Pulmonary artery endothelial cell (primary cell): ENCODE results near the gene KRT1. TPM values are rescaled to one million over a fixed set of nuclear protein-coding genes. Genes with fewer than 3 reads are reported as not detected.

Experiments used
- DNase-seq: peaks from one replicate; pipeline ENCODE4 v3.0.0-alpha.2; 2011; ENCODE audit warnings: low read depth, low spot score
- total RNA-seq: library from RNA; depleted of rRNA; stranded (reverse); fragments of >200 nt; gene quantifications from 2 replicates; pipeline ENCODE4 v1.2.3, GENCODE V29; 2014

The KRT1 gene
- total RNA-seq, 1 donor from 2014 or later: not detected

DNA sequence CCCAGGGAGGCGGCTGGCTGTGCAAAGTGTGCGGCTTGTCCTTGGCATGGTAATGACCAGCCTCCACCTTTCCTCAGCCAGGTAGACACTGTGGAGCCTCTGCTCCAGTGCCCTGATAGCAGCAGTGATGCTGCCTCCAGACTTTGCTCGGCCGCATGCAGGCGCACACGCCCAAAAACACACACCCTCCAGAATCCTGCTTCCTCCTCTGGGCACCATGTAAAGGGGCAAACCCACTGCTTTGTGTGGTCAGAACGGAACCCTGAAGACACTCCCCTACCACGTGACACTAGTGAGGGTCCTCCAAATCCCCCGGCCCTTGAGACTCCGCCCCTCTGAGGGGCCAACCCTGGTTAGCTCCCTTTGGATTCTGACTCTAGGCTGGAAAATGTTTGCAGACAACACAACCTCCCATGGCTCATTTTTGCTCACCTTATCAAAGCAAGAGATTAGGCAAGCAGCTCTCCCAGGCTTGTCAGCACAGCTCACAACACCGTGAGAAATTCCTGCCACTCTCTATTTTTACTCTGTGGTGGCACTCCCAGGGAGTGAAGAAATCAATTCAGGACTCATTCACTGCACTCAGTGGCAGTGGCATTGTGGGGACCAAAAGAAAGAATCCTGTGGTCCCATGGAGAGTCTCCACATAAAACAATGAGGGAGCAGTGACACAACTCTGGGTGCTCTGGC is 18.6 kb upstream of the KRT1 start:
- no peak for DNase-seq

DNA sequence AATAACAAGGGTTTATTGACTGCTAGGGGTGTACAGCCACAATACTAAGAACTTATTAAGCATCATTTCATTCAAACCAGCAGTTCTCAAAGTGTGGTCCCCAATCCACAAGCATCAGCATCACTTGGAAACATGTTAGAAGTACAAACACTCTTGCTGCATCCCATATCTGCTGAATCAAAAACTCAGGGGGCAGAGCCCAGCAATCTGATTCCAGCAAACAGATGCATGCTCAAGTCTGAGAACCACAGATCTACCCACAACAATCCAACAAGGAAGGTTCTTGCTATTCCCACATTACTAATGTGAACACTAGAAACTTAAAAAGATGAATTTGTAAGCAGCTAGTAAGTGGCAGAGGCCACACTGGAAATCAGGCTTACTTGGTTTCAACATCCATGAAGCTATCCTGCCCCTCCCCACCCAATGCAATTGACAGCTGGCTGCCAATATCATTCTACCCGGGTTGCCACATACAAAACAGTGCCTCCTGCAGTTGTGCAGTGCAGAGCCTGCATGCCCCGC is 16.9 kb upstream of the KRT1 start:
- DNase-seq: no peak

DNA sequence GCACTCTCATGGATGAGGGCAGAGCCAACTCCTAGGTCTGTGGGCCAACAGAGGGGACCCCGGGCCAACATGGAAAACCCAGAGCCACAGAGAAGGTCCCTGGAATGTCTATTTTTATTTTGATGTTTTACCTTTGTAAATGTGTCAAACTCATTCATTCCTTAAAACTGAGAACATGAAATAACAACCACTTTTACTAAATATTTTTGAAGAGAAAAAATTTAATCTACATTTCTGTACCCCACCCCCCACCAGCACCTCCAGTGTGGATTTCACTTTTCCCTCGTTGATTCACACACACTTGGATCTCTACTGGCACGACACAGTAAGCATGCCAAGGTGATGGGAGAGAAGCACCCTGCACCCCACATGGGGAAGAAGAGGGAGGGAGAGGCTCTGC is 16.4 kb upstream of the KRT1 start:
- no peak for DNase-seq

DNA sequence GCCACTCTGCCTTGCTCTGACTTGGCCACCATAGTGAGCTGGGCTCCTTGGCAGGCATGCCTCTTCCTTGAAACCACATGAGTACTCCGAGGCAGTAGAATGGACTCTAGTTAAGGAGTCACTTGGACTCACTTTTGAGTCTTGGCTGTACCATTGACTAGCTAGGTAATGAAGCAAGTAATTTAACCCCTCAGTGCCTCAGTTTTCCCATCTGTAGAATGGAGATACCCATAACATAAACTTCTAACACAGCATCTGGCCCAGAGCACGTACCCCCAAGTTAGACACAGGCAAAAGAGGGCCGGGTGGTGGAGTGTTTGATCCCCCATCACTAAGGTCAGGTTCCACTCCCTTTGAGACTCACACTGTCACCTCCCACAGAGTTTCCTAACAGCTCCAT is 14.8 kb upstream of the KRT1 start:
- DNase-seq: no peak

DNA sequence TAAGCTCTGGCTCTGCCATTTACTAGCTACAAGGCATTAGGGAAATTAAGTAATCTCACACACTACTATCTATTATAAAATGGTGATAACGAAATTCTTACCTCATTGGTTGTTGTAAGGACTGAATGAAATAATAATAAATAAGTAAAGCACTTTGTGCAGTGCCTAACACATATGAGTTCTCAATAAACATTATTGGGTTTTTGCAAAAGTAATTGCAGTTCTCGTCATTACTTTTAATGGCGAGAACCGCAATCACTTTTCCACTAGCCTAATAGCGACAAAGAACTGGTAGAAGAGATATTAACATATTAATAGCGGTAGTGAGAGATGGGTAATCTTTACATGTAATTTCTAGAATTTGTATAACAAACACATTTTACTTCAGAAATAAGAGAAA is 13.9 kb upstream of the KRT1 start:
- no peak for DNase-seq

DNA sequence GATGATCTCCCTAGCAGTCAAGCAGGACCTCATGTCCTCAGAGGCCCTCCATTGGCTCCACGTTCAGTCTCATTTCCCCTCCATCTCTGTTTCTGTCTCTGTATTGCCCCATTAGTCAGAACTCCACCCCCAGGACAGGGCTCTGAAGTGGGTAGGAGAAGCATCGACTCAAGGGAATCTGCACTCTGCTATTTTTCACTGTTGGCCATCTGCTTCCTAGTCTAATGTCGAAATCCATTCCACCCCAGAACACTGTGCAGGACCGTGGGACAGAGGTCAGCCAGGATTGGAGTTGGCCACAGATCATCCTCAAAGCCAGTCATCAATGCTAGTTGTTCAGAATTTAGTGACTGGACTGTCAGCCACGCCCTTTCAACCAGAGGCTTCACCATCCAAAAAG is 13.1 kb upstream of the KRT1 start:
- DNase-seq: no peak

DNA sequence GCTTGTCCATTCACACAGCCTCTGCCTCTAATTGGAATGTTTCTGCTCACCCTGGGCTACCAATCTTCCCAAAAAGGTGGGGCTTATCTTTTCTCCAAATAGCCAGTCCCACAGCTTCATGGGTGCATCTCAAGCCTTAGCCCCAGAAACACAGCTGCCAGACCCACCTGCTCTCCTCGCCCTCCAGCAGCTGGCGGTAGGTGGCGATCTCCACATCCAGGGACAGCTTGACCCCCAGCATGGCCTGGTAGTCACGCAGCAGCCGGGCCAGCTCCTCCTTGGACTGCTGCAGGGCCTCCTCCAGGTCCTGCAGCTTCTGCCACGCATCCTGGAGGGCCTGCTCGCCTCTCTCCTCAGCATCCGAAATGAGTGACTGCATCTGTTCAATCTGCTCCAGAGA is 12.0 kb upstream of the KRT1 start:
- DNase-seq: no peak

DNA sequence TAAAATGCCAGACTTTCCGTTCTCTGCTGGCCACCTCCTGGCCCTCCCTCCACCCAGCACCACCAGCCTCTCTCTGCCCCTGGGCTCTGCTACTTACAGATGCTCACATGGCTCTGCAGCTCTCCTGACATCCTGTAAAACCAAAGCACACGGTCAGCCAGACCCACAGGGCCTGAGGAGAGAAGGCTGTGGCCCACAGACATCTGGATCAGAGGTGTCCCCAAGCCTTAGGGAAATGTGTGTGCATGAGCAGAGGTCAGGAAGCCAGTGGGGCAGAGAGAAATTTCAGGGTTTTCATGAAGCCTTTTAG is 11.6 kb upstream of the KRT1 start:
- no peak for DNase-seq

DNA sequence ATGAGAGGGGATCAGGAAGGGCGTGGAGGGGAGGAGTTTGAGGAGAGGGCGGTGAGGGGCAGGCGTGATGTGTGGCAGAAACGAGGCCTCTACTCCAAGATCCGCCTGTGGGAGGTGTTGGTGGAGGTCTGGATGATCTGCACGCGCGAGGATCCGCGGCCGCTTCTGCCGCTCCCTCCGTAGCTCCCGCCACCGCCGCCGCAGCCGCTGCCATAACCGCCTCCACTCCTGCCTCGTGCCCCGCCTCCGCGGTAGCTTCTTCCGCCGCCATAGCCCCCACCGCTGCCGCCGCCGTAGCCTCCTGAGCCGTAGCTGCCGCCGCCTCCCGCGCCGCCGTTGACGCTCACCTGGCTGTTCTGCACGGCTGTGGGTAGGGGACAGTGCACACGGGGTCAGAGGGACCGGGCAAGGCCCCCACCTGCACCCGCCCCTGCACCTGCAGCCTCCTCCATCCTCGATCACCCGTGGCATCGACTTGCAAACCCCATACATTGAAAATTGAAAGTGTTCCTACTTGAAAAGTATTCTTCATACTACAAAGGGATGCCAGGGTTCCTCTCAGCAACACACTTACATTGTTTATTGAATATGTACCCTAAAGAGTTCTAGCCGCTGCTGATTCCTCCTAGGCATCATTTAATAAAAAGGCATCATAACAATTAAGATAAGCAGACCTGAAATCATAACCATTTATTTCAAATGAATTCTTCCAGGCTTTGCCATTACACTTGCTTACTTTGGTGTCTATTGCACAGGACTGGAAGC is 11.1 kb upstream of the KRT1 start:
- DNase-seq: no peak

DNA sequence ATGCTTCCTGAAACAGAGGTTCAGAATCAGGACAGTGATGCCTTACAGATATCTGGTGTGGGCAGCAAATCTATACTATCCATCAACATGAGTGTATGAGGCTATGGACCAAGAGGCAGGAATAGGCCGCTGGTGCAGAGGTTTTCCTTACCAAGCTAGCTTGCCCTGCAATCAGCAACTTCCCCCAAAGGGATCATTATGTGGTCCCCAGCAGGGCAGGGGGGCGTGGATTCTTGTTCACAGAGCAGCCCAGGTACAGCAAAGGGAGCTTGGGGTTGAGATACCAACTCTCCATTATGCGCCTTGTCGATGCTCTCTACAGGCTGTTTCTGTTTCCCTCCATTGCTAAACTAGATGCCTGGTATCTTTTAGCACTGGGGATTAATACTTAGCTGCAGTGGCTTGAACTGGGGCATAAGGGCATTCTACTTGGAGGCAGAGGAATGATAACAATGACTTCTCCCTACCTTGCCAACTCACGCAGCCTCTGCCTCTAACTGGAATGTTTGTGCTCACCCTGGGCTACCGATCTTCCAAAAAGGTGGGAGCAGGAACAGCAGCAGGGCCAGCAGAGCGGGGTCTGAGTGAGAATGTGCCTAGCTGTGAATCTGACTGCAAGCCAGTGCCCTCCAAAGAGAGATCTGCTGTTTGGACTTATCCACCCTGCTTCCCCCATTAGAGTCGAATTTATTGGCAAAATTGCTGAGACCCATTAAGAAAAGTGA is 10.3 kb upstream of the KRT1 start:
- DNase-seq: no peak

DNA sequence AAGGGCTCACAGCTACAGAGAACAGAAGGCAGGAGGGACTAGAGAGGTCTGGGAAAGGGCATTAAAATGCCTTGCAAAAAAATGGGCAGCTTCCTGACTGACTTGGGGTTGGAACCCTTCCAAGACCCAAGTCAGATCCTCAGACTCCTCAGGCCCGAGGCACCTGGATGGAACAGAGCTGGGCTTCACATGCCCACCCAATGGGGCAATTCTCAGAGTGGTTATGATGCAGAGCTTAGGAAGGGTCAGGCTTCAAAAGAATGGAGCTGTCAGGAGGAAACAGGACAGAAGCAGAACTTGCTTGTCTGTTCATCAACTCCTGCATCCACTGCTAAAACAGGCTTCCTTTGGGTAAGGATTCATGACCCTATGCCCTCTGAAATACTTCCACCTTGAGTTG is 9.7 kb upstream of the KRT1 start:
- no peak for DNase-seq

DNA sequence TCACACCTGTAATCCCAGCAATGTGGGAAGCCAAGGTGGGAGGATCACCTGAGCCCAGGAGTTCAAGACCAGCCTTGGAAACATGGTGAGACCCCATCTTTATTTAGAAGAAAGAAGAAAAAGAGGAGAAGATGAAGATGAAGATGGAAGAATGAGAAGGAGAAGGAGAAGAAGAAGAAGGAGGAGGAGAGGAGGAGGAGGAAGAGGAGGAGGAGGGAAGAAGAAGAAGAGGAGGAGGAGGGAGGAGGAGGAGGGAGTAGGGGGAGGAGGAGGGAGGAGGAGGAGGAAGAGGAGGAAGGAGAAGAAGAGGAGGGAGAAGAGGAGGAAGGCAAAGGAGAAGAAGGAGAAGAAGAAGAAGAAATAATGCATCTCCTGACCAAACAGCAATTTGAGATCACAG is 9.0 kb upstream of the KRT1 start:
- no peak for DNase-seq

DNA sequence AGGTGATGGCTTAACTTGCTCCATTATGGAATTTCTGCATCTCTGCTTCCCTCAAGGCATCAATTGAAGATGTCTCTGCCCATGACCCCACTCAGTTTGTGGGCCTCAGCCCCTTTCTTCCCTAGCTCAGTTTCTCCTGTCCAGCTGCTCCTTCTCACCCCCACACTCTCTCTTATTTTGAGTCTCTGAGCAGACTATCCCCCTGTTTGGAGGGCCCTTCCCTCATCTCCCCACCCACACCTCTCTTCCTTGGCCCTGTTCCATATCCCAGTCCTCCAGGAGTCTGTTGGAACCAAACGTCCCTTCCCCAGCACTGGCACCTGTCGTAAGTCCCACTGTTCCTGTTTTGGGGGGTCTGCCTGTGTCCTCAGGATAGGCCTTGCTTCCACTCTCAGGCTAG is 8.3 kb upstream of the KRT1 start:
- no peak for DNase-seq

DNA sequence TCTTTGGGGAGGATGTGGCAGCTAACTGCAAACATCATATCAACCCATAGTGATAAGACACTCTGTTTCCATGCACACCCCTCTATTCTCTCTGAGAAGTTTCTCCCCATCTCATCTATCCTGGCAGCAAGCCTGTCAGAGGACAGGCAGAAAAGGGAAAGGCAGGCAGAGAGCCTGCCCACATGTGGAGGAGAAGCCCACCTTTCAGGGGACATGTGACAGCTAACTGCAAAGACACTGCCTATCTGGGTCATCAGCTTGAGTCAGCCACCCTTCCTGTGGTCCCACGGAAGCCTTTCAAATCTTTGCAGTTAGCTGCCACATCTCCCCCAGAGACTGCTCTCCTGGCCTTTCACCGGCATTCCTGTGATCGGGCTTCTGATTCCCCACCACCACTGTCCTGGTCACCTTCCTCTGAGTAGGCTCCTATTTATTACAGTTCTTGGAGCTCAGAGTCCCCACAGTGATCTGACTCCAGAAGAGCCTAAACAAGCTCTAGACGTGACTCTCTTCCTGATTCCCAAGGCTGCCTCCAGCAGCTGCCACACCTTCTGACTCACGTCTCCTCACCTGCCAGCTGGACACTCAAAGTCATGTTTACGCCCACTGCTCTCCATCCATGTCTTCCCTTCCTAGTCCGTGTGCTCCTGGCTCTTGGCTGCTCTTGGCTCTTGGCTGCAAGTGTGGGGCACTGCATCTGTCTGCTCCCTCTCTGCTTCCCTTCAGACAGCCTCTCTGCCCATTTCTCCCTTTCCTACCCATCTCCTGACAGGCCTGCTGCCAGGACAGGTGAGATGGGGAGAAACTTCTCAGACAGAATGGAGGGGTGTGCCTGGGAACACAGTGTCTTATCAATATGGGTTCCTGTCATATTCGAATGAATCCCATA is 7.5 kb upstream of the KRT1 start:
- DNase-seq: no peak

DNA sequence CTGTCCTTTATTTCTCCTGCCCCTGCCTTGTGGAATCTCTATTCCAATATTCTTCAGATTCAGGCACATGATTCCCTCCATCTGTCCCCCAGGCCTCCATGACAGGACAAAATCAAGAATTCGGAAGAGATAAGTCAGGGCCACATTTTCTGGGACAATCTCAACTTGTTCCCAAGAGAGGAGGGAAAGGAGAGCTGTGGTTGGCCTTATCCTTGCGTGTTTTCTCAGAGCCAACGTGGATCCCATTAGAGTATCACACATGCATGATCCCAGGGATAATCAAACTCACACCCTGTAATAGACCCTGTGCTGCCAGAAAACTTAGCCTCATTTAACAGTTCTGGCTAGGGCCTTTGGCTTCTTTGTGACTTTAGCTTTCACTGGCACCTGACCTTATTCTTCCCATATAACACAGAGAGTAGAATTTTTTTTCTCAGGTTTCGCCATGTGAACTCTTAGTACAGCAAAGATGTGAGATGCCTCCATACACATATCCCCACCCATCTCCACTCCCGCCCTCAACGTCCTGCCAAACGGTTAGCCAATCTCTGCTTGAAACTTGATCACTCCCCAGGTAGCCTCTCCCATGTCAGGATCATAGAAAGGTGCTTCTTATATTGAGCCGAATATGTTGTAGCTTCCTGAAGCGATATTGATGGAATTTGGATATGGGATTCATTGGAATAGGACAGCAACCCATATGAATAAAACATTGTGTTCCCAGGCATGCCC is 6.7 kb upstream of the KRT1 start:
- no peak for DNase-seq

DNA sequence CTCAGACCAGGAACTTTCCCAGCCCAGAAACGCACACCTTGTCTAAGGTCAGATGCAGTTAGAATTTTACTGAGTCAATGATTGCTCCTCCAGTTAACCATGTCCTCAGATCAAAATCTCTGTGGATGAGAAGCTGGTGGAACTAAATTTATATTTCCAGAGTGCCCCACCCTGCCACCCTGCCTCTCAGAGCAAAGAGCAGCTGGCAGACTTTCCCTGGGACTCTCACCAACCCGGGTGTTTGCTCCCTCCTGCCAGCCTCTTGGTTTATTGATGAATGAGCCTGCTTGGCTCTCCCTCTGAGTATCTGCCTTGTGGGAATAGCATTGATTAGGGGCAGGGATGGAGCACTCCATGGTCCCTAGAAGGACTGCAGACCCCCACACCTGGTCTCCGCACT is 5.9 kb upstream of the KRT1 start:
- DNase-seq: no peak

DNA sequence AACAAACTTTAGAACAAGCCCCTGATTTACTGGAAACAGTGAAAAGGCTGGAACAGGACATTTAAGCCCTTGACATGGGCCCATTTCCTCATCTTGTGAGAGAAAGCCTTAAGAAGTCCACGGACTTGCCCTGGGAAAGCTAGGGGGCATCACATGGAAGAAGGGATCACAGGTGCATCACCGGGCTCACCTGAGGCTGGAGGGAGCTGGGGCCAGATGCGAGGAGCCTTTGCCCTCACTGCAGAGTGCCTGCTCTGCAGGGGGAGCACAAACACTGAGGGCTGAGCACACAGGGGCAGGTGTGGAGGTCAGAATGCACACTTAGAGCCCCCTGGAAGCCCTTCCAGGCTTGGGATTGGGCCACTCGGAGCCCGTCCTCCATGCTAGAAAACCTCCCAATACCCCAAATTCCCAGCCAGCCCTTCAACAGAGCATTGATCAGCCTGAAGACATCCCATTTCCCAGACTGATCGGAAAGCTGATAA is 5.2 kb upstream of the KRT1 start:
- DNase-seq: no peak

DNA sequence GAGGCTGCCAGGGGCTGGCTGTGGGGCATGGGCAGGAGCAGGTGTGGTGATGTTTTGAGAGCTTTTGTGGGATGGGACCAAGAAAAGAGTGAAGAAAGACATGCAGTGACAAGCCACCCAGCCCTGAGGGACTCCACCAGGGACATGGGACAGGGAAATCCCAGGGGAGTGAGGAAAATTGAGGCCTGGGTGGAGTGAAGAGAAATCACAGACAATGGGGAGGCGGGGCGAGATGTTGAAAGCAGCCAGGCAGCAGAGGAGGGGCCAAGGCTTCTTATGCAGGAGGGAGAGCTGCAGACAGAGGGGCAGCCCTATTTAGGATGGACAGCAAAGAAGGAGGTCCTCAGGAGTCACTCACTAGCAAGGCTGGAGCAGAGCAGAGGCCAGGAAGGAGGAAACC is 4.2 kb upstream of the KRT1 start:
- DNase-seq: no peak

DNA sequence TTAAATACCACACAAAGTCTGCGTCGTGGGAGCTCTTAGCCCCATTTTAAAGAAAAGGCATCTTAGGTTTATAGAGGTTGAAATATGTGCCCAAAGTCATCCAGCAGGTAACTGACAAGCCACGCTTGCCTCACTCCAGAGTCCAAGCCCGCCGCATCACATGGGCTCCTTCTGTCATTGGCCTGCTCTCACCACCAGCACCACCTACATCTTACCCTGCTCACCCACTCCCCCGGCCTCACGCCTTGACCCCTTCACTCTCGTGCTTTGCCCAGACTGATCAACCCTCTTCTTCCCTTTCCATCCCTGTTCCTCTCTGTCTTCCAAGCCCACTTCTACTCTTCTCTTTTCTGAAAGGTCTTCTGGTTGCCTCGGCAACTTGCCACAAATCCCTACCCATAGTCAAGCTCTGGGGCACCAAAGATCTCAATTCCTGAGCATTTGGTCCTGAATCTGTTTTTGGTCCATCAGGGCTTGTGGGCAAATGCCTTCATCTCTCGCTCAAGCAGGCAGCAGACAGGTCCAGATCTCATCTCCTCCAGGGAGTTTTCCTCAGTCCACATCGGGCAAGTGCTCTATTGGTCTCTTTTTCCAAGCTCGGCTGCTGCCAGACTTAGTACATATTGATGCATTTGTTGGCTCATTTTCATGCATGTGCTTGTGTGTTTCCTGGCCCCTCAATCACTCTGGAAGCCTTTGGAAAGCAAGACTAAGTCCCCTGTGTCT is 3.5 kb upstream of the KRT1 start:
- DNase-seq: no peak

DNA sequence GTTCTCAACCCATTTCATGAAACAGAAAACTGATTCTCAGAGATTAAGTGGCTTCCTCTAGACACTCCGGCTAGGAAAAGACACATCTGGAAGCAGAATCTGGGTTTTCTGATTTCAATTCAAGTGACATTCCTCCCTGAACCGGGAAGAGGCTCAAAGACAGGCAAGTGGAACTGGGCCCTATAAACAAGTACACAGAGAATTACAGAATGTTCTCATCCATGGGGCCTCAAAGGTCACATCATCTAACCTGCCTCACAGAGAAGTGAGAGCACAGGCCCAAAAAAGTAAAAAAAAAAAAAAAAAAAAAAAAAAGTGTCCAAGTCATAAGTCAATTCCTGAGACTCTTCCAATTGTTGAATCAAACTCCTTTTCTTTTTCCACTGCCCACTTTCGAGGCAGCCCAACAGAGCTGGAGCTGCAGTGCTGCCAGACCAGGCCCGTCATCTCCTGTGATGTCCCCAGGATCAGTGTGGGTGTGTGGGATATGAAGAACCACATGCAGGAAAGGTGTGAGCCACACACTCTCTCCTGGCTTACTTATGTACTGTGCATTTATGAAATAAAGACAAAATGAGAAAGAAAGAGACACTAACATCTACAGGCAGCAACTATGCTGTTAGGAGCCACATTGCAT is 2.8 kb upstream of the KRT1 start:
- no peak for DNase-seq
